SK-N-SH treated with all-trans-retinoic acid at 6 μM for 48 hours (cell line): ENCODE measurements around the gene SOWAHA.

ENCODE experiments used
- ATAC-seq: fragments of 200-7000 bp; cut with Tn5 transposase; 3 replicates; pipeline ENCODE4 v1.9.1; 2020; ENCODE audit warnings: mild to moderate bottlenecking, moderate library complexity
- BACH2 ChIP-seq: fragments of 250-450 bp; sonication (Bioruptor Pico); IDR thresholded peaks from 2 replicates; pipeline ENCODE4 v1.9.0; 2021; ENCODE audit warnings: mild to moderate bottlenecking, borderline replicate concordance
- ESRRG ChIP-seq: fragments of 250-450 bp; sonication (Bioruptor Pico); IDR thresholded peaks from 2 replicates; pipeline ENCODE4 v1.6.1; 2021; ENCODE audit warnings: mild to moderate bottlenecking
- GLIS3 ChIP-seq: fragments of 250-450 bp; sonication (Bioruptor Pico); IDR thresholded peaks from 2 replicates; pipeline ENCODE4 v1.5.0; 2020; ENCODE audit warnings: mild to moderate bottlenecking, moderate library complexity
- ISL1 ChIP-seq: fragments of 250-450 bp; sonication (Bioruptor Pico); IDR thresholded peaks from 2 replicates; pipeline ENCODE4 v2.1.2; 2022; ENCODE audit warnings: mild to moderate bottlenecking, moderate library complexity
- PPARA ChIP-seq: fragments of 250-450 bp; sonication (Bioruptor Pico); IDR thresholded peaks from 2 replicates; pipeline ENCODE4 v1.5.0; 2020; ENCODE audit warnings: mild to moderate bottlenecking, borderline replicate concordance
- RARB ChIP-seq: fragments of 250-450 bp; sonication (Bioruptor Pico); IDR thresholded peaks from 2 replicates; pipeline ENCODE4 v1.8.0; 2021; ENCODE audit warnings: mild to moderate bottlenecking, moderate library complexity
- SNAI2 ChIP-seq: fragments of 250-450 bp; sonication (Bioruptor Pico); IDR thresholded peaks from 2 replicates; pipeline ENCODE4 v1.5.0; 2020; ENCODE audit warnings: mild to moderate bottlenecking, moderate library complexity
- TCF4 ChIP-seq: fragments of 250-450 bp; sonication (Bioruptor Pico); IDR thresholded peaks from 2 replicates; pipeline ENCODE4 v1.8.0; 2021; ENCODE audit warnings: mild to moderate bottlenecking, moderate library complexity, borderline replicate concordance
- TOX ChIP-seq: fragments of 250-450 bp; sonication (Bioruptor Pico); IDR thresholded peaks from 2 replicates; pipeline ENCODE4 v1.8.0; 2021; ENCODE audit warnings: mild to moderate bottlenecking, moderate library complexity, borderline replicate concordance
- TSHZ2 ChIP-seq: fragments of 250-450 bp; sonication (Bioruptor Pico); IDR thresholded peaks from 2 replicates; pipeline ENCODE4 v1.5.0; 2020; ENCODE audit warnings: mild to moderate bottlenecking, moderate library complexity
- ZC3H10 ChIP-seq: fragments of 250-450 bp; sonication (Bioruptor Pico); IDR thresholded peaks from 2 replicates; pipeline ENCODE4 v1.5.1; 2021; ENCODE audit warnings: mild to moderate bottlenecking, moderate library complexity
- ZFP3 ChIP-seq: fragments of 250-450 bp; sonication (Bioruptor Pico); IDR thresholded peaks from 2 replicates; pipeline ENCODE4 v1.5.0; 2020; ENCODE audit warnings: mild to moderate bottlenecking, moderate library complexity
- ZNF565 ChIP-seq: fragments of 450-650 bp; formaldehyde crosslinking; conservative IDR thresholded peaks from 2 replicates; pipeline ENCODE4 v1.5.0; 2020; ENCODE audit warnings: low read depth, mild to moderate bottlenecking, moderate library complexity
- ZNF70 ChIP-seq: fragments of 450-650 bp; formaldehyde crosslinking; IDR thresholded peaks from 2 replicates; pipeline ENCODE4 v1.5.0; 2020; ENCODE audit warnings: mild to moderate bottlenecking, moderate library complexity
- ZNF8 ChIP-seq: fragments of 450-650 bp; formaldehyde crosslinking; IDR thresholded peaks from 2 replicates; pipeline ENCODE4 v1.5.0; 2020; ENCODE audit warnings: mild to moderate bottlenecking, moderate library complexity
- TF ChIP-seq, protein P1 (sequence below): fragments of 250-450 bp; sonication (Bioruptor Pico); IDR thresholded peaks from 2 replicates; pipeline ENCODE4 v1.5.1; 2021; ENCODE audit warnings: mild to moderate bottlenecking, moderate library complexity
- TF ChIP-seq, protein P2 (sequence below): fragments of 250-450 bp; sonication (Bioruptor Pico); IDR thresholded peaks from 2 replicates; pipeline ENCODE4 v1.8.0; 2021; ENCODE audit warnings: low read depth, mild to moderate bottlenecking, moderate library complexity, borderline replicate concordance
- TF ChIP-seq, protein P3 (sequence below): fragments of 250-450 bp; sonication (Bioruptor Pico); IDR thresholded peaks from 2 replicates; pipeline ENCODE4 v1.5.1; 2020; ENCODE audit warnings: low read depth, mild to moderate bottlenecking, moderate library complexity
- TF ChIP-seq, protein P4 (sequence below): fragments of 250-450 bp; sonication (Bioruptor Pico); IDR thresholded peaks from 2 replicates; pipeline ENCODE4 v1.8.0; 2020; ENCODE audit warnings: mild to moderate bottlenecking, moderate library complexity, borderline replicate concordance

Gene SOWAHA

GRCh38 chr5:132776131-132776937 lies 36.8 kb upstream of the SOWAHA start (continued):
- TF ChIP-seq, protein P1, sequence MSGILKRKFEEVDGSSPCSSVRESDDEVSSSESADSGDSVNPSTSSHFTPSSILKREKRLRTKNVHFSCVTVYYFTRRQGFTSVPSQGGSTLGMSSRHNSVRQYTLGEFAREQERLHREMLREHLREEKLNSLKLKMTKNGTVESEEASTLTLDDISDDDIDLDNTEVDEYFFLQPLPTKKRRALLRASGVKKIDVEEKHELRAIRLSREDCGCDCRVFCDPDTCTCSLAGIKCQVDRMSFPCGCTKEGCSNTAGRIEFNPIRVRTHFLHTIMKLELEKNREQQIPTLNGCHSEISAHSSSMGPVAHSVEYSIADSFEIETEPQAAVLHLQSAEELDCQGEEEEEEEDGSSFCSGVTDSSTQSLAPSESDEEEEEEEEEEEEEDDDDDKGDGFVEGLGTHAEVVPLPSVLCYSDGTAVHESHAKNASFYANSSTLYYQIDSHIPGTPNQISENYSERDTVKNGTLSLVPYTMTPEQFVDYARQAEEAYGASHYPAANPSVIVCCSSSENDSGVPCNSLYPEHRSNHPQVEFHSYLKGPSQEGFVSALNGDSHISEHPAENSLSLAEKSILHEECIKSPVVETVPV = no peak
- TF ChIP-seq, protein P2, sequence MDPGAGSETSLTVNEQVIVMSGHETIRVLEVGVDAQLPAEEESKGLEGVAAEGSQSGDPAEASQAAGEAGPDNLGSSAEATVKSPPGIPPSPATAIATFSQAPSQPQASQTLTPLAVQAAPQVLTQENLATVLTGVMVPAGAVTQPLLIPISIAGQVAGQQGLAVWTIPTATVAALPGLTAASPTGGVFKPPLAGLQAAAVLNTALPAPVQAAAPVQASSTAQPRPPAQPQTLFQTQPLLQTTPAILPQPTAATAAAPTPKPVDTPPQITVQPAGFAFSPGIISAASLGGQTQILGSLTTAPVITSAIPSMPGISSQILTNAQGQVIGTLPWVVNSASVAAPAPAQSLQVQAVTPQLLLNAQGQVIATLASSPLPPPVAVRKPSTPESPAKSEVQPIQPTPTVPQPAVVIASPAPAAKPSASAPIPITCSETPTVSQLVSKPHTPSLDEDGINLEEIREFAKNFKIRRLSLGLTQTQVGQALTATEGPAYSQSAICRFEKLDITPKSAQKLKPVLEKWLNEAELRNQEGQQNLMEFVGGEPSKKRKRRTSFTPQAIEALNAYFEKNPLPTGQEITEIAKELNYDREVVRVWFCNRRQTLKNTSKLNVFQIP (CRISPR knock-in tag) = no peak

DNA sequence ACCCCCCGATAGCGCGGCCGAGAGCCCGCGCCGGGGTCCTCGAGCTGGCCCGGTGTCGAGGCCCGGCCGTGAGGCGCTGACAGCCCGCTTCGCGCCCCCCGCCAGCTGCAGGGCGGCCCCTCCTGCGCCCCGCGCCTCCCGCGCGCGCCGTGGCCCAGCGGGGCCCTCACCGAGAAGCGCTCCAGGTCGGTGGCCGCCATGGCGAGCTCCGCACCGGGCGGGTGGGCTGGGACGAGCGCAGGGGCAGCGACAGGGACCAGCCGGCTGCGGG lies 36.2 kb upstream of the SOWAHA start:
- ATAC-seq = peak; percentile 9; the same call in 2 of the 3 replicates
- TF ChIP-seq, protein P2 (CRISPR knock-in tag) = no peak
- TF ChIP-seq ZFP3 (no peak), TCF4 (CRISPR knock-in tag) (no peak), ESRRG (CRISPR knock-in tag) (no peak), SNAI2 (CRISPR knock-in tag) (no peak), BACH2 (no peak), ZNF8 (CRISPR knock-in tag) (no peak), TOX (CRISPR knock-in tag) (no peak), ZC3H10 (CRISPR knock-in tag) (no peak), ISL1 (CRISPR knock-in tag) (no peak), ZNF70 (CRISPR knock-in tag) (no peak), ZNF565 (no peak)
- TF ChIP-seq, protein P3, sequence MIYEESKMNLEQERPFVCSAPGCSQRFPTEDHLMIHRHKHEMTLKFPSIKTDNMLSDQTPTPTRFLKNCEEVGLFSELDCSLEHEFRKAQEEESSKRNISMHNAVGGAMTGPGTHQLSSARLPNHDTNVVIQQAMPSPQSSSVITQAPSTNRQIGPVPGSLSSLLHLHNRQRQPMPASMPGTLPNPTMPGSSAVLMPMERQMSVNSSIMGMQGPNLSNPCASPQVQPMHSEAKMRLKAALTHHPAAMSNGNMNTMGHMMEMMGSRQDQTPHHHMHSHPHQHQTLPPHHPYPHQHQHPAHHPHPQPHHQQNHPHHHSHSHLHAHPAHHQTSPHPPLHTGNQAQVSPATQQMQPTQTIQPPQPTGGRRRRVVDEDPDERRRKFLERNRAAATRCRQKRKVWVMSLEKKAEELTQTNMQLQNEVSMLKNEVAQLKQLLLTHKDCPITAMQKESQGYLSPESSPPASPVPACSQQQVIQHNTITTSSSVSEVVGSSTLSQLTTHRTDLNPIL (CRISPR knock-in tag) = no peak
- TF ChIP-seq, protein P4, sequence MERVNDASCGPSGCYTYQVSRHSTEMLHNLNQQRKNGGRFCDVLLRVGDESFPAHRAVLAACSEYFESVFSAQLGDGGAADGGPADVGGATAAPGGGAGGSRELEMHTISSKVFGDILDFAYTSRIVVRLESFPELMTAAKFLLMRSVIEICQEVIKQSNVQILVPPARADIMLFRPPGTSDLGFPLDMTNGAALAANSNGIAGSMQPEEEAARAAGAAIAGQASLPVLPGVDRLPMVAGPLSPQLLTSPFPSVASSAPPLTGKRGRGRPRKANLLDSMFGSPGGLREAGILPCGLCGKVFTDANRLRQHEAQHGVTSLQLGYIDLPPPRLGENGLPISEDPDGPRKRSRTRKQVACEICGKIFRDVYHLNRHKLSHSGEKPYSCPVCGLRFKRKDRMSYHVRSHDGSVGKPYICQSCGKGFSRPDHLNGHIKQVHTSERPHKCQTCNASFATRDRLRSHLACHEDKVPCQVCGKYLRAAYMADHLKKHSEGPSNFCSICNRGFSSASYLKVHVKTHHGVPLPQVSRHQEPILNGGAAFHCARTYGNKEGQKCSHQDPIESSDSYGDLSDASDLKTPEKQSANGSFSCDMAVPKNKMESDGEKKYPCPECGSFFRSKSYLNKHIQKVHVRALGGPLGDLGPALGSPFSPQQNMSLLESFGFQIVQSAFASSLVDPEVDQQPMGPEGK (CRISPR knock-in tag) = no peak

- peak; percentile 62 for ATAC-seq
- TF ChIP-seq GLIS3 (CRISPR knock-in tag) = no peak
- TF ChIP-seq ISL1 (CRISPR knock-in tag) = no peak
- TF ChIP-seq, protein P4 (CRISPR knock-in tag) = no peak
- no peak for TF ChIP-seq TCF4 (CRISPR knock-in tag)
- TF ChIP-seq TSHZ2 (CRISPR knock-in tag) = no peak
- no peak for TF ChIP-seq PPARA
- TF ChIP-seq, protein P1 = no peak
- TF ChIP-seq RARB (CRISPR knock-in tag) = no peak
These were observed 35.7 kb upstream of the SOWAHA start, which contains the start of gene SEPTIN8 for GRCh38 chr5:132777209-132778069. Gene SEPTIN8, minus strand, starts transcription at chr5:132777239. Its CDS starts 102 bp downstream, at chr5:132777137.
